ENCODE data around the gene HIF3A.

The HIF3A gene

GRCh38 chr19:46296722-46297461 is at the start of gene HIF3A:
Gene HIF3A, plus strand, starts transcription at chr19:46297042. Its CDS starts 35 bp downstream, at chr19:46297077.
- TF ChIP-seq CTCF (IDR thresholded peaks at IDR 0.05): no peak

- no peak for TF ChIP-seq CTCF (IDR thresholded peaks at IDR 0.05)
These were observed 46.6 kb upstream of the HIF3A start for GRCh38 chr19:46250076-46250735.

- no peak for TF ChIP-seq CTCF (IDR thresholded peaks at IDR 0.05)
These were observed 45.4 kb upstream of the HIF3A start for GRCh38 chr19:46251416-46251815.

GRCh38 chr19:46254776-46255175 is 42.1 kb upstream of the HIF3A start:
- no peak for TF ChIP-seq CTCF (IDR thresholded peaks at IDR 0.05)

- TF ChIP-seq CTCF (IDR thresholded peaks at IDR 0.05): no peak
These were observed 40.0 kb upstream of the HIF3A start for GRCh38 chr19:46256855-46257254.

GRCh38 chr19:46265217-46265828 is 31.5 kb upstream of the HIF3A start:
- peak; percentile 55 for TF ChIP-seq CTCF (IDR thresholded peaks at IDR 0.05)

- no peak for TF ChIP-seq CTCF (IDR thresholded peaks at IDR 0.05)
These were observed 27.7 kb upstream of the HIF3A start for GRCh38 chr19:46269101-46269500.

Data from LNCAP (cell line).